Endometrial microvascular endothelial cells (primary cell): ENCODE measurements around the gene FAT1. TPM values are rescaled to one million over a fixed set of nuclear protein-coding genes. Genes with fewer than 3 reads are reported as not detected.

ENCODE experiments used
- in situ Hi-C: cut with HindIII; loops from 2 replicates; pipeline ENCODE4 v1.10.0; 2017; ENCODE audit warnings: low sequenced_read_pairs, low pct_unique_long_range_greater_than_20kb; ENCODE audit errors: inconsistent ontology term
- total RNA-seq: library from RNA; depleted of rRNA; stranded (reverse); fragments of >200 nt; gene quantifications from one replicate; pipeline ENCODE4 v1.2.3, GENCODE V29; 2015; ENCODE audit errors: inconsistent ontology term

The FAT1 gene
- total RNA-seq, 1 donor from 2014 or later: 5.7 TPM

DNA sequence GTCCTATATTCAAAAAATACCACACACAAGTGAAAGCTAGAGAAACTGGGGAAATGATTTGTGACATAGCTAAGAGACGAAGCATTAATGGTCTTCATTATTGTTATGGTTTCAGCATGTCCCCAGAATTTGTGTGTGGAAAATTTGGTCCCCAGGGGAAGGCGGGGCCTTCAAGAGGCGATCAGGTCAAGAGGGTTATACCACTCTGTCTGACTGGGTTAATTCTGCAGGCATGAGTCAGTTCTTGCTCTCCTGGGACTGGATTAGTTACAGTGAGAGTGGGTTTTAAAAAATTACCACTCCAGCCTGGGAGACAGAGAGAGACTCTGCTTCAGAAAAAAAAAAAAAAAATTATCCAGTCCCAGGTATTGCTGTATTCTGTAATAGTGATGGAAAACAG, 166.2 kb downstream of the FAT1 start:
- in situ Hi-C loops: no loop called here

- in situ Hi-C loops: no loop called here
Measured at GRCh38 chr4:186557061-186557460, 166.6 kb downstream of the FAT1 start.

- in situ Hi-C loops: no loop called here
Measured at GRCh38 chr4:186554914-186555827, 168.5 kb downstream of the FAT1 start, which contains the start of gene MTNR1A. Gene MTNR1A, minus strand, starts transcription at chr4:186555567. Its CDS starts 202 bp downstream, at chr4:186555365.

DNA sequence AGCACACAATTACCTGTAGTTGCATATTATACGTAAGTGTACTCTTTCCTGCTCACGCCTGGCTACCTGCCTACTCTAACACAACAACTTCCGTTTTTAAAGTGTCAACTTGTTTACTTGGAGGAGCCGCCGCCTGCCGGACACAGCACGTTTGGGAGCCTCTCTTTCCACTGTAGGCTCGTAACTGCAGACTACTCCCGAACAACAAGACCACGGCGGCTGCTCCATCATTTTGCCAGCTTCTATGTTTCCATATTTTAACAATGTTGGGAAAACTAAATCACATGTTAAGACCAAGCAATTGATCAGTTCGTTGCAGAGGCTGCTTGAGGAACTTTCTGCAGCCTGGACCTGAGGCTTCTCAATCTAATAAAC, 169.1 kb downstream of the FAT1 start:
- in situ Hi-C loops: no loop called here

DNA sequence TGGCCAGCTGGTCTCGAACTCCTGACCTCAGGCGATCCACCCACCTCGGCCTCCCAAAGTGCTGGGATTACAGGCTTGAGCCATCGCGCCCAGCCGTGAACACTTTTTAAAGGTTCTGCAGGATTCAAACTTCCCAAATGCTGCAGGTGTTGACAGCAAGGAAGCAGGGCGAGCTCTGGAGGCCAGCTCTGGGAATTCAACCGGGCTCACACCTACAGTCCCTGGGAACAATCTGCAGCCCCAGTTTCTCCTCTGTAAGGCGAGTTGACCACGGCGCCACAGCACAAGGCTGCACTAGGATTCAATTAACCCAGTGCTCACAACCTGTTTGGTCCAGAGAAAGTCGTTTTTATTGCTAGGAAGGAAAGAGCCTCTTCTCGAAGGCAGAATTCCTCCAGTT, 169.9 kb downstream of the FAT1 start:
- in situ Hi-C loops: no loop called here

DNA sequence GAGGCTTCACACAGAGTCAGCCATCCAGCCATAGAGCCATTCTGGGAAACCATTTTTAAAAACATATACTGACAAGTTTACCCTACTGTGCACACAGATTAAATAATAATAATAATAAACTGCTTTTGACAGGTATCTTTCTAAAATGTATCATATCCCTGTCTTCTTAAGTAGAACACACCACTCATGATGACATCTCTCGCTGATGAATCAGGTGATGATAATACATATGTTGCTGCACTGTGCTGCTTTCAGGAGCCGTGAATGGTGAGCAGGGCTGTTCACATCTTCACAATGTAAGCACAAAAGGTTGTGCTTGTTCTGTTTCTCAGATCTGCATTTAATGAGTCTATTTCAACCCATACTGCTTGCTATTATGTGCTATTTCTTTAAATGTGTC, 171.8 kb downstream of the FAT1 start:
- in situ Hi-C loops: no loop called here

DNA sequence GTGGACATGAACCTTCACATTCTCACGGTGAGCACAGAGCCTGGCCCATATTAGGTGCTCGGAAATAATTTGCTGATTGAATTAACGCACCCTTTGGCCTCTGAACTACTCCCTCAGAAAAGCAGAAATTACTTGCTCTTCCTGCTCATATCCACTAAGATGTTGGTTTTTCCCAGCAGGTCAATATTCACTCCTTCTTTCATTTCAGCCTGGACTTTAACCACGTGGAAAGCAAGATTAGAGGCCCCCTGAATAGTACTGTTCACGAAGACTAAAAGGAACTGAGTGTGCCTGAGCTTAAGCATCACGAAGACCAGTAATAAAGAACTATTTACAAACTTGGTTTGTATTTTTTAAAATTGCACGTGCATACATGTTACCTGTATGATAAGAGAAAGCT, 178.2 kb downstream of the FAT1 start:
- in situ Hi-C loops: no loop called here

DNA sequence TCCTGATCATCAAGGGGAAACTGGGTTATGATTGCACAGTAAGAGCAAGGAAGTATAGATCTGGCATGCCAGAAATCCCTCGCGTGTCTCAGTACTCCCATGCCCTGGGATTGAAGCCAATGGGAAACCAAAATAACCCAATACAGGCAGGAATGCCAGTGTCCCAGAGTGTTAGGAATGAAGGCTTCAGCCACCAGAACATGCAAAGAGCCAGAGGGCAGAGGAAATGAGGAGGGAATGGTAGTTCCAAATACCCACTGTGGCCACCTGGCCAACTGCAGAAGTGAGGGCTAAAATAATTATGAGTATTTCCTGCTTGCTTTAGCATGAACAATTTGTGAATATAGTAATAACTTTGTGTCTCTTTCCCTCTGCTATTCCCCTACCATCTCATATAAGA, 180.4 kb downstream of the FAT1 start:
- in situ Hi-C loops: no loop called here

DNA sequence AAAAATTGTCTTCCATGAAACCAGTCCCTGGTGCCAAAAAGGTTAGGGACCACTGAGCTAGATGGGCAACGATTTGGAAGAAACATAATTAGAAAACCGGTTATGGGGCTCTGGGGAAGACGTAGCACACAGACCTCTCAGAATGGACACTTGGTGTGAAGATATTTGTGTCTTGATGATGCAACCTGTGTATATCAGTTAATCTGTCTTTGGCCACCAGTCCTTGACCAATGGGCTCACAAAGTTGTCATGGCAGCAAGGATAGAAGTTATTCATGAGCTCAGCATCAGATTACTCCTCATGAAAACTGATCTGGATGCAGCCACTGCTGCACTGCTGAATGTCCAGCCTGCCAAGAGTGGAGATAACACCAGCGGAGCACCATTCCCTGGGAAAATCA, 181.9 kb downstream of the FAT1 start:
- in situ Hi-C loops: no loop called here

DNA sequence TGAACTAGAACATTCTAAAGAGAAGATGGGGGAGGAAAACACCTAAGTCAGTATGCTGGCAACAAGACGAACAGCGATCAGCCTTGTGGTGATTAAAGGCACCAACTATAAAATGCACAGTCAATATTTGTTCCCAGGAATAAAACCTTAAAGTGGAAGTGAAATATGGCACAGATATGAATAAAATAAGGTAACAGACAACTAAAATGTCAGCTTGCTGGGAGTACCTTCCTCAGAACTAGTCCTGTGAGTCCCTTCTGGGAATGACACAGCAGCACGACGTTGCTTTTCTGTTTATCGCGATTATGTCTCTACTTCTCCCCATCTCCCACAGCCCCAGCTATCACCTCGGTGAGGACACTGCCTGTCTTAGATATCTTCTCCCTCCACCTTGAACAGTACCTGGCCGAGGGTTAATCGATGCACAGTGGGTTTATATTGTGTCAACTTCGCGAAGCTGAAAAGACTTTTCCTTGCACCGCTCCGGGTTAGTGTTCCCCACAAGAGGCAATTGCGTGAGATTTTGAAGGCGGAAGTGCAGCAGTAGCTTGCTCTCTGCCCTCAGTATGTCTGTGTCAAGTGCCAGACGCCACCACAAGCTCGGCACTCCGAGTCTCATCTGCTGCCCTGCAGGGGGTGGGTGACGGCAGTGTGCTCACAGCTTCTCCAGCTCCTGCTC, 185.7 kb downstream of the FAT1 start:
- in situ Hi-C loops: no loop called here

Other genes starting within 250 kb of the FAT1 start
- gene MTNR1A, start 168.3 kb downstream of the FAT1 start, total RNA-seq: not detected